Measurements from ENCODE around the gene VAV1. TPM values are rescaled to one million over a fixed set of nuclear protein-coding genes. Genes with fewer than 3 reads are reported as not detected.
A peak's percentile ranks its signal among the peaks of the same experiment; 100 is the strongest.

Gene VAV1
- total and polyA plus RNA-seq, 2 of the 13 experiments (the other 11 are each of a cell fraction or from before 2014, with no cell fraction given): not detected

DNA sequence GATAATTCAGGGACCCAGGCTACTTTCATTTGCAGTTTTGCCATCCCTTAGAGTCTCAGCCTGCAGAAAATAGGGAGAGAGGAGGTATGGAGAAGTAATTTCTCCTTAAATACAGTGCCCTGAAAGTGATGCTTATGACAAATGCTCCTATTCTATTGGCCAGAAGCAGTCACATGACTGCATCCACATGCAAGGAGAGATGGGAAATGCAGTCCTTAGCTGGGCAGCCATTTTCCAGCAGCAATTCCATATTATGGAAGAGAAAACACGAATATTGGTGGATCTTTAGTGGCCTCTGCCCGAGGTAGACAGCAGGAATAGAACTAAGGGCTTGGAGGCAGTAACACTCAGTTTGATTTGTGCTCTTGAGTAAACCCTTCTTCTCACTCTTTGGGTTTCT, 39.4 kb downstream of the VAV1 start:
- ATAC-seq (no peak), FAIRE-seq (no peak), DNase-seq (ENCODE audit: low spot score) (peak; percentile 31)
- POLR2A ChIA-PET: no interaction called here
- H3K4me2 ChIP-seq (ENCODE audit: low read depth, low read length): no peak overlapping the region
- H3K9me3 ChIP-seq (ENCODE audit: low read length): no peaks in the 10 kb centered on the region
- H3K27ac ChIP-seq (ENCODE audit: extremely low read length, insufficient read depth, low read length): no peak overlapping the region
- no TSS peak for BruUV-seq (replicated peaks)
- intact Hi-C loops (cut with micrococcal nuclease; ENCODE audit: unreplicated experiment): no loop called here
- CTCF ChIA-PET (ENCODE audit: low intra/inter-chr PET ratio, low total read pairs): no interaction called here
- no peak overlapping the region for H2AFZ ChIP-seq (ENCODE audit: low read length)
- in situ Hi-C loops (cut with HindIII; ENCODE audit: extremely low pct_ligation_motif_present, low pct_unique_long_range_greater_than_20kb): no loop called here
- no peaks in the 10 kb centered on the region for H4K20me1 ChIP-seq (ENCODE audit: insufficient read depth, low read length)
- no peaks in the 10 kb centered on the region for H3K4me1 ChIP-seq (ENCODE audit: insufficient read depth, low read length)
- 0% methylated on average over 2 of the region's 2 CpGs for WGBS (ENCODE audit: low lambda C conversion rate)
- H3K79me2 ChIP-seq (ENCODE audit: insufficient read depth, low read length): no peaks in the 10 kb centered on the region
- H3K27me3 ChIP-seq (ENCODE audit: control insufficient read depth in 1 of 2, insufficient read depth in 2 of 2, low read length in 2 of 2): peaks cover 0 to 8% of the 10 kb centered on the region in 2 experiments; a peak in 2 of 5 replicates
- H3K9ac ChIP-seq (ENCODE audit: insufficient read depth, low read depth, low read length): no peak overlapping the region
- H3K36me3 ChIP-seq (replicated peaks in 1 of 2; ENCODE audit: control insufficient read depth in 1 of 2, insufficient read depth in 2 of 2, low read length in 2 of 2): no peaks in the 10 kb centered on the region
- no peak overlapping the region for H3K4me3 ChIP-seq (replicated peaks in 1 of 3; ENCODE audit: insufficient read depth in 1 of 3, low read depth in 2 of 3, low read length in 3 of 3)
- TF ChIP-seq SP140L (CRISPR knock-in tag; IDR thresholded peaks at IDR 0.05; ENCODE audit: borderline replicate concordance) (no peak), ZNF30 (CRISPR knock-in tag; IDR thresholded peaks at IDR 0.05) (no peak), ATF7 (IDR thresholded peaks at IDR 0.05) (no peak), ATF7 (CRISPR knock-in tag; IDR thresholded peaks at IDR 0.05) (no peak), ZSCAN20 (CRISPR knock-in tag; IDR thresholded peaks at IDR 0.05; ENCODE audit: borderline replicate concordance) (no peak), ZNF7 (CRISPR knock-in tag; IDR thresholded peaks at IDR 0.05) (no peak), ZNF124 (CRISPR knock-in tag; IDR thresholded peaks at IDR 0.05) (no peak), NFYC (CRISPR knock-in tag; IDR thresholded peaks at IDR 0.05) (peak; percentile 78), STAT5B (CRISPR knock-in tag; IDR thresholded peaks at IDR 0.05) (no peak), ZNF264 (CRISPR knock-in tag; IDR thresholded peaks at IDR 0.05) (no peak), YY1 (IDR thresholded peaks at IDR 0.05; ENCODE audit: insufficient read depth, insufficient replicate concordance, low read depth, low read length) (peak; percentile 71)
- TF ChIP-seq, protein P1, sequence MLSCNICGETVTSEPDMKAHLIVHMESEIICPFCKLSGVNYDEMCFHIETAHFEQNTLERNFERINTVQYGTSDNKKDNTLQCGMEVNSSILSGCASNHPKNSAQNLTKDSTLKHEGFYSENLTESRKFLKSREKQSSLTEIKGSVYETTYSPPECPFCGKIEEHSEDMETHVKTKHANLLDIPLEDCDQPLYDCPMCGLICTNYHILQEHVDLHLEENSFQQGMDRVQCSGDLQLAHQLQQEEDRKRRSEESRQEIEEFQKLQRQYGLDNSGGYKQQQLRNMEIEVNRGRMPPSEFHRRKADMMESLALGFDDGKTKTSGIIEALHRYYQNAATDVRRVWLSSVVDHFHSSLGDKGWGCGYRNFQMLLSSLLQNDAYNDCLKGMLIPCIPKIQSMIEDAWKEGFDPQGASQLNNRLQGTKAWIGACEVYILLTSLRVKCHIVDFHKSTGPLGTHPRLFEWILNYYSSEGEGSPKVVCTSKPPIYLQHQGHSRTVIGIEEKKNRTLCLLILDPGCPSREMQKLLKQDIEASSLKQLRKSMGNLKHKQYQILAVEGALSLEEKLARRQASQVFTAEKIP (CRISPR knock-in tag; IDR thresholded peaks at IDR 0.05; ENCODE audit: borderline replicate concordance): no peak
- TF ChIP-seq, protein P2, sequence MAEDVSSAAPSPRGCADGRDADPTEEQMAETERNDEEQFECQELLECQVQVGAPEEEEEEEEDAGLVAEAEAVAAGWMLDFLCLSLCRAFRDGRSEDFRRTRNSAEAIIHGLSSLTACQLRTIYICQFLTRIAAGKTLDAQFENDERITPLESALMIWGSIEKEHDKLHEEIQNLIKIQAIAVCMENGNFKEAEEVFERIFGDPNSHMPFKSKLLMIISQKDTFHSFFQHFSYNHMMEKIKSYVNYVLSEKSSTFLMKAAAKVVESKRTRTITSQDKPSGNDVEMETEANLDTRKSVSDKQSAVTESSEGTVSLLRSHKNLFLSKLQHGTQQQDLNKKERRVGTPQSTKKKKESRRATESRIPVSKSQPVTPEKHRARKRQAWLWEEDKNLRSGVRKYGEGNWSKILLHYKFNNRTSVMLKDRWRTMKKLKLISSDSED (CRISPR knock-in tag; IDR thresholded peaks at IDR 0.05): no peak
- TF ChIP-seq, protein P3, sequence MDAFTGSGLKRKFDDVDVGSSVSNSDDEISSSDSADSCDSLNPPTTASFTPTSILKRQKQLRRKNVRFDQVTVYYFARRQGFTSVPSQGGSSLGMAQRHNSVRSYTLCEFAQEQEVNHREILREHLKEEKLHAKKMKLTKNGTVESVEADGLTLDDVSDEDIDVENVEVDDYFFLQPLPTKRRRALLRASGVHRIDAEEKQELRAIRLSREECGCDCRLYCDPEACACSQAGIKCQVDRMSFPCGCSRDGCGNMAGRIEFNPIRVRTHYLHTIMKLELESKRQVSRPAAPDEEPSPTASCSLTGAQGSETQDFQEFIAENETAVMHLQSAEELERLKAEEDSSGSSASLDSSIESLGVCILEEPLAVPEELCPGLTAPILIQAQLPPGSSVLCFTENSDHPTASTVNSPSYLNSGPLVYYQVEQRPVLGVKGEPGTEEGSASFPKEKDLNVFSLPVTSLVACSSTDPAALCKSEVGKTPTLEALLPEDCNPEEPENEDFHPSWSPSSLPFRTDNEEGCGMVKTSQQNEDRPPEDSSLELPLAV (CRISPR knock-in tag; conservative IDR thresholded peaks at IDR 0.05; ENCODE audit: low read depth): no peak
- TF ChIP-seq, protein P4, sequence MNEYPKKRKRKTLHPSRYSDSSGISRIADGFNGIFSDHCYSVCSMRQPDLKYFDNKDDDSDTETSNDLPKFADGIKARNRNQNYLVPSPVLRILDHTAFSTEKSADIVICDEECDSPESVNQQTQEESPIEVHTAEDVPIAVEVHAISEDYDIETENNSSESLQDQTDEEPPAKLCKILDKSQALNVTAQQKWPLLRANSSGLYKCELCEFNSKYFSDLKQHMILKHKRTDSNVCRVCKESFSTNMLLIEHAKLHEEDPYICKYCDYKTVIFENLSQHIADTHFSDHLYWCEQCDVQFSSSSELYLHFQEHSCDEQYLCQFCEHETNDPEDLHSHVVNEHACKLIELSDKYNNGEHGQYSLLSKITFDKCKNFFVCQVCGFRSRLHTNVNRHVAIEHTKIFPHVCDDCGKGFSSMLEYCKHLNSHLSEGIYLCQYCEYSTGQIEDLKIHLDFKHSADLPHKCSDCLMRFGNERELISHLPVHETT (CRISPR knock-in tag; conservative IDR thresholded peaks at IDR 0.05): no peak
- TF ChIP-seq, protein P5, sequence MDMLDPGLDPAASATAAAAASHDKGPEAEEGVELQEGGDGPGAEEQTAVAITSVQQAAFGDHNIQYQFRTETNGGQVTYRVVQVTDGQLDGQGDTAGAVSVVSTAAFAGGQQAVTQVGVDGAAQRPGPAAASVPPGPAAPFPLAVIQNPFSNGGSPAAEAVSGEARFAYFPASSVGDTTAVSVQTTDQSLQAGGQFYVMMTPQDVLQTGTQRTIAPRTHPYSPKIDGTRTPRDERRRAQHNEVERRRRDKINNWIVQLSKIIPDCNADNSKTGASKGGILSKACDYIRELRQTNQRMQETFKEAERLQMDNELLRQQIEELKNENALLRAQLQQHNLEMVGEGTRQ (IDR thresholded peaks at IDR 0.05; ENCODE audit: low read depth, low read length): peak; percentile 57
- TF ChIP-seq, protein P5 (CRISPR knock-in tag; IDR thresholded peaks at IDR 0.05; ENCODE audit: borderline replicate concordance): peak; percentile 77; the same call in 1 of the 2 replicates
